GM19438 (cell line): ENCODE results near the gene IDUA.

ENCODE experiments used
- ATAC-seq: cut with Tn5 transposase; IDR thresholded peaks from one replicate; pipeline ENCODE4 v1.9.1; 2021; ENCODE audit warnings: low read depth; ENCODE audit not compliant: unreplicated experiment

The IDUA gene

GRCh38 chr4:955931-956381 is 30.9 kb upstream of the IDUA start:
- ATAC-seq, result no peak

- ATAC-seq, result no peak
These were observed 30.2 kb upstream of the IDUA start for GRCh38 chr4:956531-957230.

- no peak for ATAC-seq
These were observed 29.6 kb upstream of the IDUA start for GRCh38 chr4:957231-957580.

GRCh38 chr4:957581-958313 is 29.1 kb upstream of the IDUA start:
- ATAC-seq, result no peak

GRCh38 chr4:958314-958665 is 28.6 kb upstream of the IDUA start:
- ATAC-seq, result no peak

GRCh38 chr4:958696-959337 is 28.0 kb upstream of the IDUA start:
- no peak for ATAC-seq

GRCh38 chr4:959338-960139 is 27.3 kb upstream of the IDUA start:
- ATAC-seq, result no peak

- no peak for ATAC-seq
These were observed 26.7 kb upstream of the IDUA start for GRCh38 chr4:960140-960635.

GRCh38 chr4:960636-961350 is 26.1 kb upstream of the IDUA start:
- ATAC-seq, result no peak

GRCh38 chr4:961351-962230 is 25.3 kb upstream of the IDUA start:
- ATAC-seq, result no peak

- no peak for ATAC-seq
These were observed 24.3 kb upstream of the IDUA start for GRCh38 chr4:962231-963208.

GRCh38 chr4:963276-964225 is 23.3 kb upstream of the IDUA start:
- no peak for ATAC-seq

GRCh38 chr4:964346-965025 is 22.4 kb upstream of the IDUA start:
- no peak for ATAC-seq

GRCh38 chr4:965048-965765 is 21.6 kb upstream of the IDUA start:
- no peak for ATAC-seq

- ATAC-seq, result no peak
These were observed 21.1 kb upstream of the IDUA start for GRCh38 chr4:965766-966134.
